Astrocyte (in vitro differentiated cells and primary cell): ENCODE results near the gene TNFSF13. TPM values are rescaled to one million over a fixed set of nuclear protein-coding genes. Genes with fewer than 3 reads are reported as not detected.

Experiments
- DNase-seq: peaks from one replicate; pipeline ENCODE4 v3.0.0-alpha.2; 2010; ENCODE audit warnings: low read depth
- FAIRE-seq: peaks from 2 replicates; lab custom pipeline; 2011; peaks lifted over from hg19 to GRCh38; lab: Jason Lieb, UNC
- H2AFZ ChIP-seq: 2 replicates; pipeline ENCODE4 v1.6.0; 2012; ENCODE audit warnings: low read depth, low read length, inconsistent platforms
- H3K27ac ChIP-seq: 2 replicates; pipeline ENCODE4 v1.5.1; 2011; ENCODE audit warnings: low read depth, low read length, inconsistent platforms
- H3K27me3 ChIP-seq: 2 replicates; pipeline ENCODE4 v1.6.0; 2011; ENCODE audit warnings: low read length, inconsistent platforms; ENCODE audit not compliant: insufficient read depth
- H3K36me3 ChIP-seq: 2 replicates; pipeline ENCODE4 v1.5.1; 2011; ENCODE audit warnings: low read length, inconsistent platforms; ENCODE audit not compliant: insufficient read depth
- H3K4me1 ChIP-seq: 2 replicates; pipeline ENCODE4 v1.5.1; 2011; ENCODE audit warnings: low read length, inconsistent platforms; ENCODE audit not compliant: insufficient read depth
- H3K4me2 ChIP-seq: 2 replicates; pipeline ENCODE4 v1.6.0; 2012; ENCODE audit warnings: low read length, inconsistent platforms
- H3K4me3 ChIP-seq: 2 replicates; pipeline ENCODE4 v1.5.1; 2011; ENCODE audit warnings: low read depth, mild to moderate bottlenecking, low read length, inconsistent platforms; ENCODE audit not compliant: insufficient read depth
- H3K79me2 ChIP-seq: 2 replicates; pipeline ENCODE4 v1.6.0; 2012; ENCODE audit warnings: mild to moderate bottlenecking, low read length, inconsistent platforms; ENCODE audit not compliant: insufficient read depth
- H3K9ac ChIP-seq: 2 replicates; pipeline ENCODE4 v1.6.0; 2012; ENCODE audit warnings: mild to moderate bottlenecking, low read length, inconsistent platforms
- H3K9me3 ChIP-seq: 2 replicates; pipeline ENCODE4 v1.5.1; 2012; ENCODE audit warnings: low read depth, mild to moderate bottlenecking, low read length, inconsistent platforms; ENCODE audit not compliant: insufficient read depth
- H4K20me1 ChIP-seq: 2 replicates; pipeline ENCODE4 v1.6.0; 2012; ENCODE audit warnings: low read length, inconsistent platforms; ENCODE audit not compliant: insufficient read depth
- H3K27ac Mint-ChIP-seq: one replicate; pipeline ENCODE4 v1.8.0; 2021; ENCODE audit warnings: mild to moderate bottlenecking, mixed read lengths; ENCODE audit not compliant: unreplicated experiment
- H3K27me3 Mint-ChIP-seq: one replicate; pipeline ENCODE4 v1.8.0; 2021; ENCODE audit warnings: low read depth, mixed read lengths; ENCODE audit not compliant: unreplicated experiment
- H3K36me3 Mint-ChIP-seq: one replicate; pipeline ENCODE4 v1.8.0; 2021; ENCODE audit warnings: low read depth, mixed read lengths; ENCODE audit not compliant: unreplicated experiment
- H3K4me1 Mint-ChIP-seq: one replicate; pipeline ENCODE4 v1.8.0; 2021; ENCODE audit warnings: low read depth, mixed read lengths; ENCODE audit not compliant: unreplicated experiment
- H3K4me3 Mint-ChIP-seq: one replicate; pipeline ENCODE4 v1.8.0; 2021; ENCODE audit warnings: mild to moderate bottlenecking, moderate library complexity, mixed read lengths; ENCODE audit not compliant: unreplicated experiment
- H3K9me3 Mint-ChIP-seq: one replicate; pipeline ENCODE4 v1.8.0; 2021; ENCODE audit warnings: mild to moderate bottlenecking, mixed read lengths; ENCODE audit not compliant: unreplicated experiment
- EZH2 ChIP-seq: IDR thresholded peaks from 2 replicates; pipeline ENCODE4 v1.6.1; 2012; ENCODE audit warnings: mild to moderate bottlenecking, low read length, inconsistent platforms; ENCODE audit not compliant: insufficient read depth
- total RNA-seq: library from RNA; stranded (reverse); gene quantifications from 2 replicates; pipeline ENCODE4 v1.2.1, GENCODE V29; 2021
- TF ChIP-seq, protein P1 (sequence below): IDR thresholded peaks from 2 replicates; pipeline ENCODE4 v1.5.1; 2011; ENCODE audit warnings: low read depth, mild to moderate bottlenecking, inconsistent platforms, low read length, moderate library complexity; ENCODE audit not compliant: insufficient read depth

Gene TNFSF13
- total RNA-seq, 1 donor from 2014 or later = 0.93 TPM

- H3K9ac ChIP-seq = peak within 1 kb of the TSS; percentile 69
- H3K36me3 ChIP-seq = no peaks in the 10 kb centered on the region
- peaks cover 11% of the 10 kb centered on the region for H3K4me1 ChIP-seq
- H3K27ac ChIP-seq = peak within 1 kb of the TSS; percentile 19
- Mint-ChIP-seq H3K4me3 (peak within 1 kb of the TSS; percentile 76), H3K27me3 (peaks cover 29% of the 10 kb centered on the region), H3K27ac (peak within 1 kb of the TSS; percentile 58), H3K4me1 (no peaks in the 10 kb centered on the region), H3K9me3 (peaks cover 3% of the 10 kb centered on the region), H3K36me3 (no peaks in the 10 kb centered on the region)
- H3K9me3 ChIP-seq = no peaks in the 10 kb centered on the region
- no peaks in the 10 kb centered on the region for H3K27me3 ChIP-seq
- DNase-seq = no peak
- no peaks in the 10 kb centered on the region for H4K20me1 ChIP-seq
- TF ChIP-seq, protein P1, sequence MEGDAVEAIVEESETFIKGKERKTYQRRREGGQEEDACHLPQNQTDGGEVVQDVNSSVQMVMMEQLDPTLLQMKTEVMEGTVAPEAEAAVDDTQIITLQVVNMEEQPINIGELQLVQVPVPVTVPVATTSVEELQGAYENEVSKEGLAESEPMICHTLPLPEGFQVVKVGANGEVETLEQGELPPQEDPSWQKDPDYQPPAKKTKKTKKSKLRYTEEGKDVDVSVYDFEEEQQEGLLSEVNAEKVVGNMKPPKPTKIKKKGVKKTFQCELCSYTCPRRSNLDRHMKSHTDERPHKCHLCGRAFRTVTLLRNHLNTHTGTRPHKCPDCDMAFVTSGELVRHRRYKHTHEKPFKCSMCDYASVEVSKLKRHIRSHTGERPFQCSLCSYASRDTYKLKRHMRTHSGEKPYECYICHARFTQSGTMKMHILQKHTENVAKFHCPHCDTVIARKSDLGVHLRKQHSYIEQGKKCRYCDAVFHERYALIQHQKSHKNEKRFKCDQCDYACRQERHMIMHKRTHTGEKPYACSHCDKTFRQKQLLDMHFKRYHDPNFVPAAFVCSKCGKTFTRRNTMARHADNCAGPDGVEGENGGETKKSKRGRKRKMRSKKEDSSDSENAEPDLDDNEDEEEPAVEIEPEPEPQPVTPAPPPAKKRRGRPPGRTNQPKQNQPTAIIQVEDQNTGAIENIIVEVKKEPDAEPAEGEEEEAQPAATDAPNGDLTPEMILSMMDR = no peak
- no peak for TF ChIP-seq EZH2
- FAIRE-seq = no peak
- H2AFZ ChIP-seq = peak within 1 kb of the TSS; percentile 94
- no peaks in the 10 kb centered on the region for H3K79me2 ChIP-seq
- peak within 1 kb of the TSS; percentile 74 for H3K4me3 ChIP-seq
- peak within 1 kb of the TSS; percentile 95 for H3K4me2 ChIP-seq
Measured at GRCh38 chr17:7548585-7549400, 9.8 kb upstream of the TNFSF13 start, which contains the start of gene TNFSF12. TSS of gene TNFSF12 (plus strand) at chr17:7549058. CDS start at chr17:7549154, 96 bp downstream.

- peaks cover 3% of the 10 kb centered on the region for H3K9me3 Mint-ChIP-seq
- Histone ChIP-seq H3K4me1 (peaks cover 11% of the 10 kb centered on the region), H2AFZ (peak overlapping the region; percentile 94), H3K79me2 (no peaks in the 10 kb centered on the region), H3K9ac (peak overlapping the region; percentile 69), H3K27me3 (no peaks in the 10 kb centered on the region), H3K36me3 (no peaks in the 10 kb centered on the region), H3K9me3 (no peaks in the 10 kb centered on the region), H3K27ac (no peak overlapping the region), H4K20me1 (no peaks in the 10 kb centered on the region), H3K4me3 (peak overlapping the region; percentile 74), H3K4me2 (peak overlapping the region; percentile 95)
- TF ChIP-seq, protein P1 = no peak
- TF ChIP-seq EZH2 = no peak
- H3K27me3 Mint-ChIP-seq = peaks cover 24% of the 10 kb centered on the region
- FAIRE-seq (no peak), DNase-seq (no peak)
- no peaks in the 10 kb centered on the region for H3K4me1 Mint-ChIP-seq
- no peaks in the 10 kb centered on the region for H3K36me3 Mint-ChIP-seq
- H3K4me3 Mint-ChIP-seq = peak overlapping the region; percentile 76
- peak overlapping the region; percentile 27 for H3K27ac Mint-ChIP-seq
Measured at GRCh38 chr17:7549401-7550055, 9.0 kb upstream of the TNFSF13 start.
